Activated CD4-positive, CD25-positive, alpha-beta regulatory T cell treated with anti-CD3 and anti-CD28 coated beads, Interleukin-2, amount 50 U/mL, for 72 hours (primary cell): ENCODE measurements around the gene CCBE1.
"Not testable (repeated sequence)": the region's sequence is repeated elsewhere in the genome, so short reads cannot be mapped to it uniquely, and the experiment has no call there.

Experiments used
- DNase-seq: peaks from one replicate; pipeline ENCODE4 v3.0.0; 2021

The CCBE1 gene

GRCh38 chr18:59675346-59675745 is 21.9 kb downstream of the CCBE1 start:
- DNase-seq, result no peak

GRCh38 chr18:59674903-59675270 is 22.3 kb downstream of the CCBE1 start:
- no peak for DNase-seq

- DNase-seq, result no peak
These were observed 22.9 kb downstream of the CCBE1 start for GRCh38 chr18:59674186-59674902.

- no peak for DNase-seq
These were observed 24.9 kb downstream of the CCBE1 start for GRCh38 chr18:59672235-59672711.

GRCh38 chr18:59671551-59671950 is 25.7 kb downstream of the CCBE1 start:
- no peak for DNase-seq

GRCh38 chr18:59669872-59670657 is 27.2 kb downstream of the CCBE1 start:
- no peak for DNase-seq

- no peak for DNase-seq
These were observed 29.7 kb downstream of the CCBE1 start for GRCh38 chr18:59667488-59667887.

- not testable (repeated sequence) for DNase-seq
These were observed 31.2 kb downstream of the CCBE1 start for GRCh38 chr18:59666007-59666402.

- DNase-seq, result no peak
These were observed 31.9 kb downstream of the CCBE1 start for GRCh38 chr18:59665057-59666006.

GRCh38 chr18:59664329-59664728 is 32.9 kb downstream of the CCBE1 start:
- DNase-seq, result no peak

- no peak for DNase-seq
These were observed 34.1 kb downstream of the CCBE1 start for GRCh38 chr18:59663096-59663495.

GRCh38 chr18:59661891-59662701 is 35.1 kb downstream of the CCBE1 start:
- no peak for DNase-seq

GRCh38 chr18:59660786-59661743 is 36.2 kb downstream of the CCBE1 start:
- no peak for DNase-seq

- DNase-seq, result no peak
These were observed 36.9 kb downstream of the CCBE1 start for GRCh38 chr18:59660366-59660765.

GRCh38 chr18:59659508-59660170 is 37.6 kb downstream of the CCBE1 start:
- no peak for DNase-seq

GRCh38 chr18:59658941-59659340 is 38.3 kb downstream of the CCBE1 start:
- no peak for DNase-seq

- DNase-seq, result no peak
These were observed 40.2 kb downstream of the CCBE1 start for GRCh38 chr18:59657012-59657411.

- DNase-seq, result no peak
These were observed 40.8 kb downstream of the CCBE1 start for GRCh38 chr18:59656373-59656887.

- DNase-seq, result no peak
These were observed 41.5 kb downstream of the CCBE1 start for GRCh38 chr18:59655676-59656075.

- no peak for DNase-seq
These were observed 46.2 kb downstream of the CCBE1 start for GRCh38 chr18:59651071-59651470.
